ENCODE measurements around the gene EID1.

- TF ChIP-seq CTCF (IDR thresholded peaks at IDR 0.05; ENCODE audit: insufficient read depth, low read length, poor library complexity, severe bottlenecking) (no peak), EZH2phosphoT487 (conservative IDR thresholded peaks at IDR 0.05; ENCODE audit: low read length) (no peak)
Measured at GRCh38 chr15:48924528-48925393, 46.8 kb downstream of the EID1 start.

Measured in SU-DHL-6 (cell line).